ENCODE results near the gene ANO7. TPM values are rescaled to one million over a fixed set of nuclear protein-coding genes. Genes with fewer than 3 reads are reported as not detected.

ANO7 gene
- polyA plus RNA-seq, 1 donor from 2014 or later, result not detected

DNA sequence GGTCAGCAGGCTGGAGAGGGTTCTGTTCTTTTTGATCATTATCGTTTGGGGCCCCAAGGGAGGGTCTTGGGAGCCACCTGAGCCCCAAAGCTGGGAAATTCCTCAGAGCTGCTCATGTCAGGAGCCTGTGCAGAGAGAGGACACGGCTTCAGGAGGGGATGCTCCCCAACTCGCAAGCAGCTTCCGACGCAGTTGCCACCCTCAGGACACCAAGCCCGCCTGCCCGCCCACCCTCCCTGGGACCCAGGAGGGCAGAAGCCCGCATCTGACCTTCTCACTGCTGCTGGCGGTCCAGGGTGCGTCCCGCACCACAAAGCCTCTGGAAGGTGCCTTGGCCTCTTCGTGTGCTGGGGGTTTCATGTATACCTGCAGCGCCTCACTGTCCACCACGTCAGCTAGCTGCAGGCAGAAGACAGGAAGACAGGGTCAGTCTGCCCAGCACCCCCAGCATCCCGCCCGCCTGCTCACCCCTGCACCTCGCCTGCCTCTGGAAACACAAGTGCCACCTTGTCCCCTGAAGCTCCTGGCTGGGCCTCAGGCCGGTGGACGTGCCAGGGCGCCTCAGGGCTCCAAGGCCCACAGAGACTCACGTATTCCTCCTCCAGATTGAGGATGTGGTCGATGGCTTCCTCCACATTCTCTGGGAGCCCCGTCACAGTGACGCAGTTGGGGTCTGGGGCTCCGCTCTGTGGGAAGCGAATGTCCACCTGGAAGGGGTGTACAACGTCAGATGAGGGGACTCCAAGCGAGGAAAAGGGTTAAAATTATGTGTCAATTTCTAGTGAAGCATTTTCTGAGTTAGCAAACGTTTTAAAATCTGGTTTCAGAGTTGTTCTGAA is 41.3 kb downstream of the ANO7 start:
- no peak overlapping the region for H2AFZ ChIP-seq (ENCODE audit: low read depth, low read length)
- no peaks in the 10 kb centered on the region for H3K27me3 ChIP-seq (ENCODE audit: insufficient read depth, low read depth, low read length)
- no peaks in the 10 kb centered on the region for H3F3A ChIP-seq (ENCODE audit: insufficient read depth, low read length, poor library complexity, severe bottlenecking)
- no peaks in the 10 kb centered on the region for H3K79me2 ChIP-seq (replicated peaks; ENCODE audit: insufficient read depth, low read length)
- no peaks in the 10 kb centered on the region for H3K9me2 ChIP-seq (ENCODE audit: insufficient read depth, low read length)
- H3K4me3 ChIP-seq (ENCODE audit: low read length), result no peak overlapping the region
- no peak overlapping the region for H3K4me2 ChIP-seq (ENCODE audit: low read length)
- no peak for TF ChIP-seq EP300 (conservative IDR thresholded peaks at IDR 0.05; ENCODE audit: poor library complexity, severe bottlenecking)
- no peak for TF ChIP-seq REST (IDR thresholded peaks at IDR 0.05; ENCODE audit: borderline replicate concordance)
- no peak for TF ChIP-seq EZH2 (IDR thresholded peaks at IDR 0.05; ENCODE audit: borderline replicate concordance, insufficient read depth, low read length, poor library complexity, severe bottlenecking)
- TF ChIP-seq POLR2AphosphoS5 (IDR thresholded peaks at IDR 0.05), result no peak
- TF ChIP-seq, protein P1, sequence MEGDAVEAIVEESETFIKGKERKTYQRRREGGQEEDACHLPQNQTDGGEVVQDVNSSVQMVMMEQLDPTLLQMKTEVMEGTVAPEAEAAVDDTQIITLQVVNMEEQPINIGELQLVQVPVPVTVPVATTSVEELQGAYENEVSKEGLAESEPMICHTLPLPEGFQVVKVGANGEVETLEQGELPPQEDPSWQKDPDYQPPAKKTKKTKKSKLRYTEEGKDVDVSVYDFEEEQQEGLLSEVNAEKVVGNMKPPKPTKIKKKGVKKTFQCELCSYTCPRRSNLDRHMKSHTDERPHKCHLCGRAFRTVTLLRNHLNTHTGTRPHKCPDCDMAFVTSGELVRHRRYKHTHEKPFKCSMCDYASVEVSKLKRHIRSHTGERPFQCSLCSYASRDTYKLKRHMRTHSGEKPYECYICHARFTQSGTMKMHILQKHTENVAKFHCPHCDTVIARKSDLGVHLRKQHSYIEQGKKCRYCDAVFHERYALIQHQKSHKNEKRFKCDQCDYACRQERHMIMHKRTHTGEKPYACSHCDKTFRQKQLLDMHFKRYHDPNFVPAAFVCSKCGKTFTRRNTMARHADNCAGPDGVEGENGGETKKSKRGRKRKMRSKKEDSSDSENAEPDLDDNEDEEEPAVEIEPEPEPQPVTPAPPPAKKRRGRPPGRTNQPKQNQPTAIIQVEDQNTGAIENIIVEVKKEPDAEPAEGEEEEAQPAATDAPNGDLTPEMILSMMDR (IDR thresholded peaks at IDR 0.05; ENCODE audit: poor library complexity, severe bottlenecking), result no peak
- TF ChIP-seq MXI1 (conservative IDR thresholded peaks at IDR 0.05; ENCODE audit: poor library complexity, severe bottlenecking), result no peak
- TF ChIP-seq RAD21 (conservative IDR thresholded peaks at IDR 0.05), result no peak
- TF ChIP-seq TAF1 (IDR thresholded peaks at IDR 0.05; ENCODE audit: low read depth), result no peak
- no peak for TF ChIP-seq SMC3 (conservative IDR thresholded peaks at IDR 0.05; ENCODE audit: poor library complexity)
- no peaks in the 10 kb centered on the region for H4K20me1 ChIP-seq (ENCODE audit: insufficient read depth)
- H3K36me3 ChIP-seq (ENCODE audit: insufficient read depth, low read length), result peaks cover 7% of the 10 kb centered on the region
- H3K9me3 ChIP-seq (ENCODE audit: low read length), result no peaks in the 10 kb centered on the region
- H3K9ac ChIP-seq (ENCODE audit: low read length), result no peak overlapping the region
- no peak overlapping the region for H3K27ac ChIP-seq (ENCODE audit: low read length)

DNA sequence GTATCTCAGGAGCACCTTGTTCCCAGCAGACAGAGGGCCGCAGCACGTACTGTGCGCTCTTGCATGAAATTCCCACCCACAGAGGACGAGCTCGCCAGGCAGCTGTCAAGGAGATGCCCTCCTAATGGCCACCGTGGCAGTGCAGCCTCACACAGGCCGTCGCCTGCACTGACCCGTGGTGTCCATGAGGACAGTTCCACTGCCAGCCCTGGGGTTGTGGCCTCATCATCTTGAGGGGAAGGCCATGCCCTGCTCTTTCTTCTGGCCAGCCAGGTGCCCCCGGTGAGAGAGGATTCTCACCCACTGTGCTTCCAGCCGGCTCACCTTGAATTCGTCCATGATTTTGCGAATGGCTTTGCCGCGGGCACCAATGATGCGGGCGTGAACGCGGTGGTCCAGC is 42.0 kb downstream of the ANO7 start:
- no peaks in the 10 kb centered on the region for H3F3A ChIP-seq (ENCODE audit: insufficient read depth, low read length, poor library complexity, severe bottlenecking)
- H3K9me3 ChIP-seq (ENCODE audit: low read length), result no peaks in the 10 kb centered on the region
- H3K27ac ChIP-seq (ENCODE audit: low read length), result no peak overlapping the region
- H3K27me3 ChIP-seq (ENCODE audit: insufficient read depth, low read depth, low read length), result no peaks in the 10 kb centered on the region
- H4K20me1 ChIP-seq (ENCODE audit: insufficient read depth), result no peaks in the 10 kb centered on the region
- no peak overlapping the region for H3K9ac ChIP-seq (ENCODE audit: low read length)
- H3K4me2 ChIP-seq (ENCODE audit: low read length), result no peak overlapping the region
- H3K36me3 ChIP-seq (ENCODE audit: insufficient read depth, low read length), result peaks cover 7% of the 10 kb centered on the region
- no peaks in the 10 kb centered on the region for H3K9me2 ChIP-seq (ENCODE audit: insufficient read depth, low read length)
- TF ChIP-seq SMC3 (conservative IDR thresholded peaks at IDR 0.05; ENCODE audit: poor library complexity) (no peak), RAD21 (conservative IDR thresholded peaks at IDR 0.05) (no peak), TAF1 (IDR thresholded peaks at IDR 0.05; ENCODE audit: low read depth) (no peak), EP300 (conservative IDR thresholded peaks at IDR 0.05; ENCODE audit: poor library complexity, severe bottlenecking) (no peak), REST (IDR thresholded peaks at IDR 0.05; ENCODE audit: borderline replicate concordance) (no peak), POLR2AphosphoS5 (IDR thresholded peaks at IDR 0.05) (no peak), MXI1 (conservative IDR thresholded peaks at IDR 0.05; ENCODE audit: poor library complexity, severe bottlenecking) (no peak), EZH2 (IDR thresholded peaks at IDR 0.05; ENCODE audit: borderline replicate concordance, insufficient read depth, low read length, poor library complexity, severe bottlenecking) (no peak)
- TF ChIP-seq, protein P1 (IDR thresholded peaks at IDR 0.05; ENCODE audit: poor library complexity, severe bottlenecking), result no peak
- H3K4me3 ChIP-seq (ENCODE audit: low read length), result no peak overlapping the region
- no peak overlapping the region for H2AFZ ChIP-seq (ENCODE audit: low read depth, low read length)
- no peaks in the 10 kb centered on the region for H3K79me2 ChIP-seq (replicated peaks; ENCODE audit: insufficient read depth, low read length)

Measured in neural cell (in vitro differentiated cells).